Ishikawa (cell line): ENCODE measurements around the gene TGFBI.

Source experiments
- CEBPB ChIP-seq: IDR thresholded peaks from 2 replicates; pipeline ENCODE4 v1.6.1; 2012
- CREB1 ChIP-seq: IDR thresholded peaks from 2 replicates; pipeline ENCODE4 v1.6.1; 2012; ENCODE audit warnings: low read depth
- EGR1 ChIP-seq: IDR thresholded peaks from 2 replicates; pipeline ENCODE4 v1.6.1; 2012
- EP300 ChIP-seq: IDR thresholded peaks from 2 replicates; pipeline ENCODE4 v1.6.1; 2012; ENCODE audit warnings: borderline replicate concordance
- FOXM1 ChIP-seq: IDR thresholded peaks from 2 replicates; pipeline ENCODE4 v1.6.1; 2012; ENCODE audit warnings: low read depth, borderline replicate concordance
- NFIC ChIP-seq: IDR thresholded peaks from 2 replicates; pipeline ENCODE4 v1.6.1; 2012
- RAD21 ChIP-seq: IDR thresholded peaks from 2 replicates; pipeline ENCODE4 v1.6.1; 2012; ENCODE audit warnings: low read depth
- TAF1 ChIP-seq: IDR thresholded peaks from 2 replicates; pipeline ENCODE4 v1.6.1; 2012; ENCODE audit warnings: low read depth, mild to moderate bottlenecking
- TCF12 ChIP-seq: IDR thresholded peaks from 2 replicates; pipeline ENCODE4 v1.6.1; 2012; ENCODE audit warnings: low read depth
- TEAD4 ChIP-seq: IDR thresholded peaks from 2 replicates; pipeline ENCODE4 v1.6.1; 2012
- YY1 ChIP-seq: IDR thresholded peaks from 2 replicates; pipeline ENCODE4 v1.6.1; 2012; ENCODE audit warnings: low read depth
- ZBTB7A ChIP-seq: IDR thresholded peaks from 2 replicates; pipeline ENCODE4 v1.6.1; 2012; ENCODE audit warnings: low read depth
- TF ChIP-seq, protein P1 (sequence below): IDR thresholded peaks from 2 replicates; pipeline ENCODE4 v1.6.1; 2012
- TF ChIP-seq, protein P2 (sequence below): IDR thresholded peaks from 2 replicates; pipeline ENCODE4 v1.6.1; 2012; ENCODE audit warnings: low read depth, mild to moderate bottlenecking
- TF ChIP-seq, protein P3 (sequence below): IDR thresholded peaks from 2 replicates; pipeline ENCODE4 v1.6.1; 2012

TGFBI gene

DNA sequence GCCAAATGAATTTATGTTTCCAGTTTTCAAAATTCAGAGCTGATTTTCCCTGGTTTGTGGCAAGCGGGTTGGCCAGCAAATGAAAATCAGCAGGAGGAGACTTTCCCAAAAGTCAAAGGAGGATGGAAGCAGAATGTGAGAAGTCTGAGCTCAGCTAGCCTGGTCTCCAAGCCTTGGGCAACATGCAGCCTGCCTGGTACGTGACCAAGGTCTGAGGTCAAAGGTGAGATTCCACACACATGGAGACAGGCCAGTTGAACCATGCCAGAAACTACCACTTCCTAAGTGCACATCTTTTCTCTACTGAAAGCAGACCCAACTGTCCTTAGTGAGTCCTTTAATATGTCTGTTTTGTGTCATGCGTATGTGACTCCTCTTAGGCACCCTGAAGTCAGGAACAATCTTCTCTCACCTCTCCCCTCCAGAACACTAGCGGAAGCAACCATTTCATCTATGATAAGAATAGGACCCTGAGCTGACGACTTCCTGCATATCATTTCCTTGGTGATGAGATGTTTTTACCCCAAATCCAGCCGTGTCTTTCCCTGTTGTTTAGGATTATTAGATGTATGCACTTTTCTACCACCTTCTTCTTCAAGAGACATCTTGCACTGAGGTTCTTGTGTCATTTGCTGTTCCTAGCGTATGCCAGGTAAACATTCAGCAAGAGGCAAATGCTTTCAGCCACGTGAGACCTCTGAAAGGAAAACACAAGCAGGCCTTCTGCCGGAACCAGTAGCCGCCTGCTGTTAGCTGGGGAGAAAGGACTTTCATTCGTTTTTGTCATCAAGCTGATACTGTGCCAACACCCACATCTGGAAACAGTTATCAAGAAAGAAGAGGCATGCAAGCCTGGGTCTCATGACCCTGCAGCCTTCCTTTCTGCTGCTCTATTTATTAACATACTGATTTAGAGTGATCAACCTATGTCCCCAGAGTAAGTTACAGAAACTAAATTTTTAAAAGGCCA, 9.7 kb upstream of the TGFBI start:
- TF ChIP-seq, protein P1, sequence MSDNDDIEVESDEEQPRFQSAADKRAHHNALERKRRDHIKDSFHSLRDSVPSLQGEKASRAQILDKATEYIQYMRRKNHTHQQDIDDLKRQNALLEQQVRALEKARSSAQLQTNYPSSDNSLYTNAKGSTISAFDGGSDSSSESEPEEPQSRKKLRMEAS = no peak
- TF ChIP-seq YY1 (no peak), EGR1 (no peak), EP300 (no peak), TAF1 (no peak), NFIC (no peak), RAD21 (no peak), FOXM1 (no peak), ZBTB7A (no peak), TCF12 (no peak), CEBPB (no peak), CREB1 (no peak), TEAD4 (no peak)
- TF ChIP-seq, protein P2, sequence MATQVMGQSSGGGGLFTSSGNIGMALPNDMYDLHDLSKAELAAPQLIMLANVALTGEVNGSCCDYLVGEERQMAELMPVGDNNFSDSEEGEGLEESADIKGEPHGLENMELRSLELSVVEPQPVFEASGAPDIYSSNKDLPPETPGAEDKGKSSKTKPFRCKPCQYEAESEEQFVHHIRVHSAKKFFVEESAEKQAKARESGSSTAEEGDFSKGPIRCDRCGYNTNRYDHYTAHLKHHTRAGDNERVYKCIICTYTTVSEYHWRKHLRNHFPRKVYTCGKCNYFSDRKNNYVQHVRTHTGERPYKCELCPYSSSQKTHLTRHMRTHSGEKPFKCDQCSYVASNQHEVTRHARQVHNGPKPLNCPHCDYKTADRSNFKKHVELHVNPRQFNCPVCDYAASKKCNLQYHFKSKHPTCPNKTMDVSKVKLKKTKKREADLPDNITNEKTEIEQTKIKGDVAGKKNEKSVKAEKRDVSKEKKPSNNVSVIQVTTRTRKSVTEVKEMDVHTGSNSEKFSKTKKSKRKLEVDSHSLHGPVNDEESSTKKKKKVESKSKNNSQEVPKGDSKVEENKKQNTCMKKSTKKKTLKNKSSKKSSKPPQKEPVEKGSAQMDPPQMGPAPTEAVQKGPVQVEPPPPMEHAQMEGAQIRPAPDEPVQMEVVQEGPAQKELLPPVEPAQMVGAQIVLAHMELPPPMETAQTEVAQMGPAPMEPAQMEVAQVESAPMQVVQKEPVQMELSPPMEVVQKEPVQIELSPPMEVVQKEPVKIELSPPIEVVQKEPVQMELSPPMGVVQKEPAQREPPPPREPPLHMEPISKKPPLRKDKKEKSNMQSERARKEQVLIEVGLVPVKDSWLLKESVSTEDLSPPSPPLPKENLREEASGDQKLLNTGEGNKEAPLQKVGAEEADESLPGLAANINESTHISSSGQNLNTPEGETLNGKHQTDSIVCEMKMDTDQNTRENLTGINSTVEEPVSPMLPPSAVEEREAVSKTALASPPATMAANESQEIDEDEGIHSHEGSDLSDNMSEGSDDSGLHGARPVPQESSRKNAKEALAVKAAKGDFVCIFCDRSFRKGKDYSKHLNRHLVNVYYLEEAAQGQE = no peak
- TF ChIP-seq, protein P3, sequence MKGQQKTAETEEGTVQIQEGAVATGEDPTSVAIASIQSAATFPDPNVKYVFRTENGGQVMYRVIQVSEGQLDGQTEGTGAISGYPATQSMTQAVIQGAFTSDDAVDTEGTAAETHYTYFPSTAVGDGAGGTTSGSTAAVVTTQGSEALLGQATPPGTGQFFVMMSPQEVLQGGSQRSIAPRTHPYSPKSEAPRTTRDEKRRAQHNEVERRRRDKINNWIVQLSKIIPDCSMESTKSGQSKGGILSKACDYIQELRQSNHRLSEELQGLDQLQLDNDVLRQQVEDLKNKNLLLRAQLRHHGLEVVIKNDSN = no peak

DNA sequence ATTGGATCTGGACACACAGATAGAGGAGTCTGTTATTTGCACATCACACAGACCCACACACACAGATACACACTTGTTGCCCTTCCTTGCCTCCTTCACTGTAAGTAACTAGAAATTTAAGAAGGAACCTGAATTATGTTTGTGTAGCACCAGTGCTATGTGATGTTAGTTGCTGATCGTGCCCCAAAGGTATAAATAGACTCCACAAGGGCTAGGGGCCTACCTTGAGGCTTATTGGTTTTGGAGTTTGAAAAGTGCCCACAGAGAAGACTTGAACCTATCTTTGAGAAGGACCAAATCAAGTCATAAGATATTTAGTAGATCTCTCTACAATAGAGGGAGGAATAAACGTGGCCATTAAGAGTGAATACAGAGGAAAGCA, 8.8 kb upstream of the TGFBI start:
- TF ChIP-seq TCF12 (no peak), RAD21 (no peak), CEBPB (no peak), EP300 (no peak), ZBTB7A (no peak), NFIC (no peak), FOXM1 (no peak), EGR1 (no peak), TAF1 (no peak), YY1 (no peak), TEAD4 (no peak), CREB1 (no peak)
- TF ChIP-seq, protein P3 = no peak
- TF ChIP-seq, protein P1 = no peak
- TF ChIP-seq, protein P2 = no peak

DNA sequence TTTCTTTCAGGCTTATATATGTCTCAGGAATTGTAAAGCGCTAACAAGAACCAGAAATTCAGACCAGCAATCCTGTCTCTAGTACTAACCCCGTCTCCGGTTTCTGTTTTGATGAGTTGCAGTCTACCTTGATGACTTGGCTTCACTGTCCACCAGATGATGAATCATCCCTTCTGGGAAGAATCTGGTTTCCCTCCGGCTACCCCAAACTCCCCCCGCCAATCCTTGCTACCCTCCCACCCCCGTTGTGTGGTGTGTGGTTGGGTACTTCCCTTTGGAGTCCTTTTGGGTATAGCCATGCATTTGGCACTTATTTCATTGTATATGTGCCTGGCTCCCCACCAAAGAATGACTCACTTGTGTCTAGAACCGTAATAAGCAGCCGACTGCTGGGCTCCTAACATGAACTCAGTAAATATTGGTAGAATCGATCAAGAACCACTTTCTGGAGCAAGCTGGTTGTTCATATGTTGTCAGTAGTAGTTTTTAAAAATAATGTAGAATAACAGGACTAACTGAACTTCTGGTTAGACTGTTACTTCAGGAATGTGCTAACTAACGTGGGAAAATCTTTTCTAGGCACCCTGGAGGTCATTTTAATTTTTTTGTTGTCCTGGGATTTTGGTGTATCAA, 8.3 kb upstream of the TGFBI start:
- TF ChIP-seq, protein P1 = no peak
- 0 out of 2 replicates have a peak, but pooled peaks have one; percentile 33 for TF ChIP-seq NFIC

DNA sequence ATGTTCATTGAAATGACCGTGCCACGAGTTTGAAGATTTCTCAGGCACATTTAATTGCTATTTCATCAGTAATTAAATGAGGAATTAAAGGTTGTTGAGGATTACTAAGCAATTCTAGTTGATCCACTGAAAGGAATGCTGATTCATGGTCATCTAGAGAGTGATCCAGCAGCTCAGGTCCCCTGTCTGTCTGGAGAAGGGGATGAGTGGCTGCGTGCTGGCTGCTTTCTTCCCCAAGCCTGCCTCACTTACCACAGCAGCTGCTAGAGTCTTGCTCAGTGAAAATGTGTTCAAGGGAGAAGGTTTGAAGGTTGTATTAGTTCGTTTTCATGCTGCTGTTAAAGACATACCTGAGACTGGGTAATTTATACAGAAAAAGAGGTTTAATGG, 7.8 kb upstream of the TGFBI start:
- no peak for TF ChIP-seq TEAD4
- TF ChIP-seq CREB1 = no peak
- TF ChIP-seq, protein P3 = no peak
- no peak for TF ChIP-seq TCF12

DNA sequence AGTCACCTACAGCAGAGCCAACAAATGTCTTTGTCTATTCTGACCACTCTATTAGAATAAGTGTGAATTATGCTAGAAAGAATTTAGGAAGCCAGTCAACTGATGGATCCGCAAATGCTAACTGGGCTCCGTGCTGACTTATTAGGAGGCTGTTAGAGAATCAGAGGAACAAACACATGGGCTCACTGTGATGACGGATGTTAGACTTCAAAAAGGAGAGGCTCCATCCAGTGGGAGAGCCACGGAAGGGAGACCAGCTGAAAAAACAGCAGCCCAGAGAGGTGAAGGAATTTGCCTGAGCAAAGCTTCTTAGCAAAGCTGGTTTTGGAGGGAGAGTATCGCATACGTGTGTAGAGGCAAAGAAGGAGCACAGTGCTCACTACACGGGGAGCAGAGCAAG, 5.8 kb upstream of the TGFBI start:
- TF ChIP-seq, protein P2 = no peak
- TF ChIP-seq NFIC (no peak), YY1 (no peak), CREB1 (no peak), TAF1 (no peak), FOXM1 (no peak), RAD21 (no peak), TEAD4 (no peak), TCF12 (no peak), EP300 (no peak), ZBTB7A (no peak), EGR1 (no peak), CEBPB (no peak)
- TF ChIP-seq, protein P1 = no peak
- TF ChIP-seq, protein P3 = no peak
